Calu3 (cell line): ENCODE data around the gene BRIP1. TPM values are rescaled to one million over a fixed set of nuclear protein-coding genes. Genes with fewer than 3 reads are reported as not detected.

ENCODE experiments used
- BruUV-seq: library from RNA; stranded (reverse); fragments of 400-500 nt; replicated peaks from 2 replicates; lab custom pipeline; 2021; lab: Mats Ljungman, UMichigan
- CTCF ChIA-PET: fragments of 300-600 bp; sonication (Branson Sonifier 250); formaldehyde crosslinking; loops from one replicate; lab custom pipeline; 2022; ENCODE audit warnings: antibody characterized with exemption; lab: Charles Lee
- DNase-seq: peaks from one replicate; pipeline ENCODE4 v3.0.0; 2022
- H3K27ac Mint-ChIP-seq: one replicate; pipeline ENCODE4 v1.8.0; 2022; ENCODE audit warnings: mixed read lengths; ENCODE audit not compliant: unreplicated experiment
- H3K27me3 Mint-ChIP-seq: one replicate; pipeline ENCODE4 v1.8.0; 2022; ENCODE audit warnings: mixed read lengths; ENCODE audit not compliant: unreplicated experiment
- H3K36me3 Mint-ChIP-seq: one replicate; pipeline ENCODE4 v1.8.0; 2022; ENCODE audit warnings: mild to moderate bottlenecking, moderate library complexity, mixed read lengths; ENCODE audit not compliant: insufficient read depth, unreplicated experiment
- H3K4me1 Mint-ChIP-seq: one replicate; pipeline ENCODE4 v1.8.0; 2022; ENCODE audit warnings: mild to moderate bottlenecking, low read depth, mixed read lengths; ENCODE audit not compliant: unreplicated experiment
- H3K4me3 Mint-ChIP-seq: one replicate; pipeline ENCODE4 v1.8.0; 2022; ENCODE audit warnings: mild to moderate bottlenecking, low read depth, moderate library complexity, mixed read lengths; ENCODE audit not compliant: unreplicated experiment
- H3K9me3 Mint-ChIP-seq: one replicate; pipeline ENCODE4 v1.8.0; 2022; ENCODE audit warnings: low read depth, mixed read lengths; ENCODE audit not compliant: unreplicated experiment
- intact Hi-C: fragments of 100-400 bp; cut with micrococcal nuclease; formaldehyde crosslinking; loops from one replicate; pipeline ENCODE4 v1.10.0; 2022; ENCODE audit not compliant: unreplicated experiment
- total RNA-seq: library from RNA; stranded (reverse); gene quantifications from 2 replicates; pipeline ENCODE4 v1.2.3, GENCODE V29; 2022
- TF ChIP-seq, protein P1 (sequence below): fragments of 200-600 bp; IDR thresholded peaks from one replicate; pipeline ENCODE4 v1.8.0; 2022; ENCODE audit warnings: antibody characterized with exemption; ENCODE audit not compliant: unreplicated experiment

The BRIP1 gene
- total RNA-seq, 1 experiment from 2014 or later: 12.3 TPM

DNA sequence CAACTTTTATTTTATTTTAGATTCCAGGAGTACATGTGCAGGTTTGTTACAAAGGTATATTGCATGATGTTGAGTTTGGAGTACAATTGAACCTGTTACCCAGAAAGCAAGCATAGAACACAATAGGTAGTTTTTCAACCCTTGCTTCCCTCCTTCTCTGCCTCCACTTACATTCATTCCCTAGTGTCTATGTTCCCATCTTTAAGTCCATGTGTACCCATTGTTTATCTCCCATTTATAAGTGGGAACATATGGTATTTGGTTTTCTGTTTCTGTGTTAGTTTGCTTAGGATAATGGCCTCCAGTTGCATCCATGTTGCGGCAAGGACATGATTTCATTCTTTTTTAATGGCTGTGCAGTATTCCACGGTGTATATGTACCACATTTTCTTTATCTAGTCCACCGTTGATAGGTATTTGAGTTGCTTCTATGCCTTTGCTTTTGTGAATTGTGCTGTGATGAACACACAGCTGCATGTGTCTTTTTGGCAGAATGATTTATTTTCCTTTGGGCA, 158.3 kb downstream of the BRIP1 start:
- H3K4me1 Mint-ChIP-seq: no peaks in the 10 kb centered on the region
- BruUV-seq: no TSS peak

DNA sequence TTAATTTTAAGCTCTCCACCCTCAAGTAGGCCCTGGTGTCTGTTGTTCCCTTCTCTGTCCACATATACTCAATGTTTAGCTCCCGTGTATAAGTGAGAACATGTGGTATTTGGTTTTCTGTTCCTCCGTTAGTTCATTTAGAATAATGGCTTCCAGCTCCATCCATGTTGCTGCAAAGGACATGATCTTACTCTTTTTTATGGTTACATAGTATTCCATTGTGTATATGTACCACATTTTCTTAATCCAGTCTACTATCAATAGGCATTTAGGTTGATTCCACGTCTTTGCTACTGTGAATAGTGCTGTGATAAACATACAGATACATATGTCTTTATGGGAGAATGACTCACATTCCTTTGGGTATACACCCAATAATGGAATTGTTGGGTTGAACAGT, 160.9 kb downstream of the BRIP1 start:
- Mint-ChIP-seq H3K27ac (no peak overlapping the region), H3K36me3 (no peaks in the 10 kb centered on the region), H3K4me3 (no peak overlapping the region)

More for the DNA sequence above, 158.3 kb downstream of the BRIP1 start:
- TF ChIP-seq, protein P1, sequence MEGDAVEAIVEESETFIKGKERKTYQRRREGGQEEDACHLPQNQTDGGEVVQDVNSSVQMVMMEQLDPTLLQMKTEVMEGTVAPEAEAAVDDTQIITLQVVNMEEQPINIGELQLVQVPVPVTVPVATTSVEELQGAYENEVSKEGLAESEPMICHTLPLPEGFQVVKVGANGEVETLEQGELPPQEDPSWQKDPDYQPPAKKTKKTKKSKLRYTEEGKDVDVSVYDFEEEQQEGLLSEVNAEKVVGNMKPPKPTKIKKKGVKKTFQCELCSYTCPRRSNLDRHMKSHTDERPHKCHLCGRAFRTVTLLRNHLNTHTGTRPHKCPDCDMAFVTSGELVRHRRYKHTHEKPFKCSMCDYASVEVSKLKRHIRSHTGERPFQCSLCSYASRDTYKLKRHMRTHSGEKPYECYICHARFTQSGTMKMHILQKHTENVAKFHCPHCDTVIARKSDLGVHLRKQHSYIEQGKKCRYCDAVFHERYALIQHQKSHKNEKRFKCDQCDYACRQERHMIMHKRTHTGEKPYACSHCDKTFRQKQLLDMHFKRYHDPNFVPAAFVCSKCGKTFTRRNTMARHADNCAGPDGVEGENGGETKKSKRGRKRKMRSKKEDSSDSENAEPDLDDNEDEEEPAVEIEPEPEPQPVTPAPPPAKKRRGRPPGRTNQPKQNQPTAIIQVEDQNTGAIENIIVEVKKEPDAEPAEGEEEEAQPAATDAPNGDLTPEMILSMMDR: no peak
- no peak for DNase-seq
- CTCF ChIA-PET: no interaction called here
- Mint-ChIP-seq H3K27me3 (no peaks in the 10 kb centered on the region), H3K36me3 (no peaks in the 10 kb centered on the region), H3K27ac (no peak overlapping the region), H3K9me3 (peaks cover 9% of the 10 kb centered on the region), H3K4me3 (no peak overlapping the region)
- intact Hi-C loops: no loop called here

GRCh38 chr17:61701978-61702377, 161.3 kb downstream of the BRIP1 start:
- CTCF ChIA-PET: no interaction called here
- Mint-ChIP-seq H3K4me3 (no peak overlapping the region), H3K36me3 (no peaks in the 10 kb centered on the region), H3K27ac (no peak overlapping the region), H3K4me1 (no peaks in the 10 kb centered on the region), H3K9me3 (peaks cover 9% of the 10 kb centered on the region), H3K27me3 (no peaks in the 10 kb centered on the region)
- no peak for DNase-seq
- intact Hi-C loops: no loop called here
- TF ChIP-seq, protein P1: no peak
- no TSS peak for BruUV-seq

More for the DNA sequence above, 160.9 kb downstream of the BRIP1 start:
- no peak for DNase-seq
- peaks cover 9% of the 10 kb centered on the region for H3K9me3 Mint-ChIP-seq
- intact Hi-C loops: no loop called here
- H3K27me3 Mint-ChIP-seq: no peaks in the 10 kb centered on the region
- H3K4me1 Mint-ChIP-seq: no peaks in the 10 kb centered on the region
- TF ChIP-seq, protein P1: no peak
- CTCF ChIA-PET: no interaction called here
- BruUV-seq: no TSS peak

GRCh38 chr17:61701334-61701733, 162.0 kb downstream of the BRIP1 start:
- H3K36me3 Mint-ChIP-seq: no peaks in the 10 kb centered on the region
- H3K4me1 Mint-ChIP-seq: no peaks in the 10 kb centered on the region
- peaks cover 5% of the 10 kb centered on the region for H3K9me3 Mint-ChIP-seq
- BruUV-seq: no TSS peak
- intact Hi-C loops: no loop called here
- no peak overlapping the region for H3K4me3 Mint-ChIP-seq
- CTCF ChIA-PET: no interaction called here
- no peaks in the 10 kb centered on the region for H3K27me3 Mint-ChIP-seq
- DNase-seq: no peak
- H3K27ac Mint-ChIP-seq: no peak overlapping the region
- TF ChIP-seq, protein P1: no peak
